ENCODE results near the gene TUBA4B.

TUBA4B gene

GRCh38 chr2:219218732-219219701 lies 34.0 kb upstream of the TUBA4B start, which contains the start of gene ABCB6:
Gene ABCB6 (minus strand): TSS chr2:219218958. CDS start chr2:219218673, 285 bp downstream.
- DNase-seq (ENCODE audit: low read depth): peak; percentile 95

GRCh38 chr2:219219784-219220532 lies 33.1 kb upstream of the TUBA4B start:
- DNase-seq (ENCODE audit: low read depth): no peak

GRCh38 chr2:219220652-219221402 lies 32.2 kb upstream of the TUBA4B start:
- DNase-seq (ENCODE audit: low read depth): no peak

GRCh38 chr2:219221957-219222518 lies 31.0 kb upstream of the TUBA4B start:
- no peak for DNase-seq (ENCODE audit: low read depth)

- no peak for DNase-seq (ENCODE audit: low read depth)
Observed at GRCh38 chr2:219223831-219224610, 29.0 kb upstream of the TUBA4B start.

GRCh38 chr2:219225350-219225749 lies 27.7 kb upstream of the TUBA4B start:
- DNase-seq (ENCODE audit: low read depth): no peak

- DNase-seq (ENCODE audit: low read depth): peak; percentile 22
Observed at GRCh38 chr2:219228041-219228910, 24.8 kb upstream of the TUBA4B start.

- no peak for DNase-seq (ENCODE audit: low read depth)
Observed at GRCh38 chr2:219228911-219229304, 24.1 kb upstream of the TUBA4B start.

GRCh38 chr2:219229305-219230058 lies 23.6 kb upstream of the TUBA4B start, which contains the start of the genes ANKZF1 and ATG9A:
Gene ANKZF1 (plus strand): TSS chr2:219229806. CDS start chr2:219230258, 452 bp downstream.
Gene ATG9A (minus strand): TSS chr2:219229636. CDS start chr2:219228024, 1,612 bp downstream.
- DNase-seq (ENCODE audit: low read depth): peak; percentile 99

GRCh38 chr2:219230059-219230540 lies 22.9 kb upstream of the TUBA4B start:
- DNase-seq (ENCODE audit: low read depth): peak; percentile 65

GRCh38 chr2:219234331-219234730 lies 18.7 kb upstream of the TUBA4B start:
- DNase-seq (ENCODE audit: low read depth): no peak

GRCh38 chr2:219243291-219243761 lies 9.7 kb upstream of the TUBA4B start:
- no peak for DNase-seq (ENCODE audit: low read depth)

GRCh38 chr2:219244789-219245147 lies 8.3 kb upstream of the TUBA4B start:
- no peak for DNase-seq (ENCODE audit: low read depth)

GRCh38 chr2:219245148-219245898 lies 7.7 kb upstream of the TUBA4B start, which contains the start of the genes GLB1L and STK16:
Gene GLB1L (minus strand): TSS chr2:219245444. CDS start chr2:219243573, 1,871 bp downstream.
Gene STK16 (plus strand): TSS chr2:219245479. CDS start chr2:219246000, 521 bp downstream.
- DNase-seq (ENCODE audit: low read depth): peak; percentile 92

GRCh38 chr2:219245899-219246230 lies 7.2 kb upstream of the TUBA4B start:
- no peak for DNase-seq (ENCODE audit: low read depth)

GRCh38 chr2:219246559-219246958 lies 6.5 kb upstream of the TUBA4B start:
- no peak for DNase-seq (ENCODE audit: low read depth)

- DNase-seq (ENCODE audit: low read depth): no peak
Observed at GRCh38 chr2:219247678-219248642, 5.1 kb upstream of the TUBA4B start.

Data from EH (cell line).